ENCODE results near the gene EIF2D. TPM values are rescaled to one million over a fixed set of nuclear protein-coding genes. Genes with fewer than 3 reads are reported as not detected.
"Not testable (repeated sequence)": the region's sequence is repeated elsewhere in the genome, so short reads cannot be mapped to it uniquely, and the experiment has no call there.

Gene EIF2D
- total RNA-seq, 1 experiment from 2014 or later: 77.3 TPM

- Histone ChIP-seq H3K36me3 (replicated peaks; ENCODE audit: control insufficient read depth, insufficient read depth, low read length) (no peaks in the 10 kb centered on the region; the same call in 1 of the 2 replicates), H3K4me3 (ENCODE audit: insufficient read depth, low read depth, low read length) (no peak overlapping the region), H3K27me3 (ENCODE audit: control insufficient read depth, insufficient read depth, low read length) (no peaks in the 10 kb centered on the region)
- DNase-seq: no peak
Observed at GRCh38 chr1:206649261-206649921, 37.1 kb upstream of the EIF2D start.

- Histone ChIP-seq H3K36me3 (replicated peaks; ENCODE audit: control insufficient read depth, insufficient read depth, low read length) (no peaks in the 10 kb centered on the region; the same call in 1 of the 2 replicates), H3K4me3 (ENCODE audit: insufficient read depth, low read depth, low read length) (no peak overlapping the region), H3K27me3 (ENCODE audit: control insufficient read depth, insufficient read depth, low read length) (no peaks in the 10 kb centered on the region)
- DNase-seq: no peak
Observed at GRCh38 chr1:206647224-206647623, 35.0 kb upstream of the EIF2D start.

DNA sequence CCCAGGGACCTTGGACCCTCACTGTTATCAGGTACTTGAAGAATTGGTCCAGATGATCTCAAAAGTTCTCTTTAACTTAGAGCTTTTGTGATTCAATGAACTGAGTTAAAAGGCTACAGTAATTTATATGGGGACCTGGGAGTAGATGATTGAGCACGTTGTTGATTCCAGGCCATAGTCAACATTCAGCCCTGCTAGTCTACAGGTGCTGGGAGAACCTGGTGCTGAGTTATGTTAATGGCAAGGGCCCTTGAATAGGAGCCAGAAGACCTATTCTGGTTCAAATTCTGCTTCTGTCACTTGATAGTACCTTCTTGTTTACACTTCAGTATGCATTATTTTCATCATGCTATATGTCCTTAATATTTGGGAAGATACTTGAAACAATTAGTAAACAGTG lies 34.2 kb upstream of the EIF2D start:
- no peak for DNase-seq
- no peak overlapping the region for H3K4me3 ChIP-seq (ENCODE audit: insufficient read depth, low read depth, low read length)
- no peaks in the 10 kb centered on the region for H3K27me3 ChIP-seq (ENCODE audit: control insufficient read depth, insufficient read depth, low read length)
- no peaks in the 10 kb centered on the region; the same call in 1 of the 2 replicates for H3K36me3 ChIP-seq (replicated peaks; ENCODE audit: control insufficient read depth, insufficient read depth, low read length)

DNA sequence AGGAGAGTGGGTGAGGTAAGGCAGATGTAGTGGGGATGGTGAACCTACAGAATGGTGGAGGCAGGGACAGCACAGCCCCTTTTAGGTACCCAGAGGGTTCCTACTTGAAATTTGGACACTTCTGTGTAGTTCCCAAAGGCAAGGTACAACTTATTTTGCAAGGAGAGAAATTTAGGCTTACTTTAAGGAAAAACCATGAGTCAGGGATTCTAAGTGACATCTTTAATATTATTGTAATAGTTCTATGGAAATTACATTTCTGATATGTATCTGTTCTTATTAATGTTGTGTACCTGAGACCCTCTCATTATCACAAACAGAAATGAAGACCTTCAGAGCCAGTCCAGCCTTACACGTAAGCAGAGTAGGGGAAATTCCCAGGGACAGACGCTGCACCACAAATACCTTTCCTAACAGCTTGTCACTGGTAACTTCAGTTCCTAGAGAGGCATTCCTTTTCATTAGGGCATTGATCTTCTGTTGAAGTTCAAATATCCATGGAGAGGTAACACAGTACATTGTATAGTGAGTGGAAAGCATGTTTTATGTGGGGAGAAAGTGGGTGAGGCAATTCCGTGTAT lies 30.9 kb upstream of the EIF2D start:
- no peaks in the 10 kb centered on the region for H3K36me3 ChIP-seq (replicated peaks; ENCODE audit: control insufficient read depth, insufficient read depth, low read length)
- H3K27me3 ChIP-seq (ENCODE audit: control insufficient read depth, insufficient read depth, low read length): no peaks in the 10 kb centered on the region
- no peak overlapping the region for H3K4me3 ChIP-seq (ENCODE audit: insufficient read depth, low read depth, low read length)
- DNase-seq: no peak

GRCh38 chr1:206642074-206642473 lies 29.8 kb upstream of the EIF2D start:
- not testable (repeated sequence) for DNase-seq; H3K27me3 ChIP-seq (ENCODE audit: control insufficient read depth, insufficient read depth, low read length); H3K4me3 ChIP-seq (ENCODE audit: insufficient read depth, low read depth, low read length); H3K36me3 ChIP-seq (replicated peaks; ENCODE audit: control insufficient read depth, insufficient read depth, low read length)

- Histone ChIP-seq H3K27me3 (ENCODE audit: control insufficient read depth, insufficient read depth, low read length) (no peaks in the 10 kb centered on the region; the same call in 1 of the 2 replicates), H3K36me3 (replicated peaks; ENCODE audit: control insufficient read depth, insufficient read depth, low read length) (no peaks in the 10 kb centered on the region), H3K4me3 (ENCODE audit: insufficient read depth, low read depth, low read length) (no peak overlapping the region)
- no peak for DNase-seq
Observed at GRCh38 chr1:206637605-206638004, 25.3 kb upstream of the EIF2D start.

DNA sequence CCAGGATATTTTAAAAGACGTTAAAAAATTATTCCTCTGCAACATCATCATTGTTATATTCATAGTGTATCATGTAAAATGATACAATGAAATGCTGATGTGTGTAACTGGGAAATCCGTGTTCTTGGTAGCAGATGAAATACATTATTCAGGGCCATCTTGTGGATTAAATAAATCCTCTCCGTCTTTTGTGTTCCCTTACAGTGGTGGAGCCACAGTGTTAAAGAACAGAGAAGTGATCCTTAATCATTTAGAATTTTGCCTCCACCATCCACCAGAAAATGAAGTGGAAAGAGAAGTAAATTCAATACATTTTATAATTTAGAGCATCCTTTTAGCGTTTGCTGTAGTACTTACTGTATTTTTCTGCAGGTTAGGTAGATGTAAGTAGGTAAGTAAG lies 24.4 kb upstream of the EIF2D start:
- Histone ChIP-seq H3K36me3 (replicated peaks; ENCODE audit: control insufficient read depth, insufficient read depth, low read length) (no peaks in the 10 kb centered on the region), H3K27me3 (ENCODE audit: control insufficient read depth, insufficient read depth, low read length) (no peaks in the 10 kb centered on the region; the same call in 1 of the 2 replicates), H3K4me3 (ENCODE audit: insufficient read depth, low read depth, low read length) (no peak overlapping the region; the same call in 1 of the 2 replicates)
- DNase-seq: no peak

DNA sequence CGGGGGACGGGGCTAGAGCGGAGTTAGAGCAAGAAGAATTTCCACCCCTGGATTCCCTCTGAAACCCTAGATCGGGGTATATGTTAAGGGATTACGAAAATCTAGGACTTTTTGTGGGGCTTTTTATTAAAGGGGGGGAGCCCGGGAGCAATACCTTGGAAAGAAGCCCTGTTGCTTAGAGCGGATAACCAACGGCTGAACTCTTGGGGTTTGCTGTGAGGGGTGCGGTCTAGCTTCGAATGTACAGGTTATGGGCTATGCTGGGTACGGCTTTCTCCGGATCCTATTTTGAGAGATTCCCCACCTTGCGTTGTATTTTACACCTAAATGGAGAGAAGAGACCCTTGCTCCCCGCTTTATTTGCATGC lies 23.7 kb upstream of the EIF2D start:
- DNase-seq: no peak
- no peaks in the 10 kb centered on the region for H3K36me3 ChIP-seq (replicated peaks; ENCODE audit: control insufficient read depth, insufficient read depth, low read length)
- peak overlapping the region; percentile 91 for H3K4me3 ChIP-seq (ENCODE audit: insufficient read depth, low read depth, low read length)
- H3K27me3 ChIP-seq (ENCODE audit: control insufficient read depth, insufficient read depth, low read length): no peaks in the 10 kb centered on the region; the same call in 1 of the 2 replicates

DNA sequence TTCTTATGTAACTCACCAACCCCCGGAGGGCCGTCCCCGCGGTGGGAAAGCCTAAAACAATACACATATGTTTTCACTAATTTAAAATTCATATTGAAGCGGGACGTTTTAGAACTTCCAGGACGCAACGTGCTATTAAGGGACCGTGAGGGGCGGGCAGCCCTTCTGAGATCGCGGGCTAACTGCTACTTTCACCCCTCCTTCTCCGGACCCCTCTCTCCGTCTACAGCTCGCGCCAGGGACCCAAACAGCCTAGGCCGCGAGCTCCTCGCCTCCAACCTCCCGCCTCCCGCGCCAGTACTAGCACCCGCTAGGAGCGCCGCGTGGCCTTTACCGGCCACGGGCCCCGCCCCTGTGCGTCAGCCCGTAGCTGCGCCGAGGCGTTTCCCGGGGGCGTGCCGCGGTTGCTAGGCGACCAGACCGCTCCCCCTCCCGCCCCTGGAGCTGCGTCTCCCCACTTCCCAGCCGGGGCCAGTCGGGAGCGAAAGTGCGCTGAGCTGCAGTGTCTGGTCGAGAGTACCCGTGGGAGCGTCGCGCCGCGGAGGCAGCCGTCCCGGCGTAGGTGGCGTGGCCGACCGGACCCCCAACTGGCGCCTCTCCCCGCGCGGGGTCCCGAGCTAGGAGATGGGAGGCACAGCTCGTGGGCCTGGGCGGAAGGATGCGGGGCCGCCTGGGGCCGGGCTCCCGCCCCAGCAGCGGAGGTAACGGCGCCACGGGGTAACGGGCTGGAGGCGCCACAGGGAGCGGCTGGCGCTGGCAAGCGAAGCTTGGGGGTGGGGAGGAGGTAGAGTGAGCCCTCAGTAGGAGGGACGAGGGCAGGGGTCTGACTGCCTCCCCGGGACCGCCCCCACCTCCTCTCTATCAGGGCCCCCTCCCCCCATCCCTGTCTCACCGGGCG lies 23.1 kb upstream of the EIF2D start, which contains the start of gene DYRK3:
Gene DYRK3 (plus strand): TSS at position 457 of the 898 bp plus-strand sequence. CDS start 168 bp downstream, at position 625.
- peak within 1 kb of the TSS; percentile 91 for H3K4me3 ChIP-seq (ENCODE audit: insufficient read depth, low read depth, low read length)
- no peaks in the 10 kb centered on the region for H3K36me3 ChIP-seq (replicated peaks; ENCODE audit: control insufficient read depth, insufficient read depth, low read length)
- peak; percentile 97 for DNase-seq
- H3K27me3 ChIP-seq (ENCODE audit: control insufficient read depth, insufficient read depth, low read length): no peaks in the 10 kb centered on the region; the same call in 1 of the 2 replicates

DNA sequence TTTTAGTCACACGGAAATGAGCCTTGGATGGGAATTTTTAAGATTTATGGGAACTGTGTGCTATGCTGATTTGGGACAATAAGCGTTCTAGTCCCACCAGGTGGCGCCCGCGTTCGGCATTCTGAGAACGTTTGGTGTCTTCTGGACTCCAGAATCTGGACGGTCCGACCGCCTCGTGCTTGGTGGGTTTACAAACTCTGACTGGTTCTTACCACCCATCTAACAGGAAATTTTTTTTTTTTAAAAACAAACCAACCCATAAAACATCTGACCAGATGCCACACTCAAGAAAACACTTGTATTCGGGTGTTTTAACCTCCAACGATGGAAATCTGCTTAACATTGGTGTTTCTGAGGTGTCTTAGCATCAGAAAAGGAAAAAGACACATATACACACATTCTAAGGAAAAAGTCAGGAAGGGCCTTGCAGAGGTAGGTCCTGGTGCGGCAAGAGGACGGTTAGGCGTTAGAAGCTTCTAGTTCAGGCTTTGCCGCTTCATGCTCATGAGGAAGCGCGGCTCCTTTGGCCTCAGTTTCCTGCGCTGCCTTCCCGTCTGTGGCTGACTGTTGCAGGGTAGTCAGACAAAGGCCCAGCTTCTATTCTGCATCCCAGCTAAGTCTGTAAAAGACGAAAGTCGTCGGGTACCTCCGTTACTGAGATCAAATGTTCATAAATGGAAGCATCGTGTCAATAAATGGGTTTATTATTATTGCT lies 22.3 kb upstream of the EIF2D start:
- no peaks in the 10 kb centered on the region for H3K36me3 ChIP-seq (replicated peaks; ENCODE audit: control insufficient read depth, insufficient read depth, low read length)
- DNase-seq: peak; percentile 62
- peak overlapping the region; percentile 91 for H3K4me3 ChIP-seq (ENCODE audit: insufficient read depth, low read depth, low read length)
- H3K27me3 ChIP-seq (ENCODE audit: control insufficient read depth, insufficient read depth, low read length): no peaks in the 10 kb centered on the region; the same call in 1 of the 2 replicates

DNA sequence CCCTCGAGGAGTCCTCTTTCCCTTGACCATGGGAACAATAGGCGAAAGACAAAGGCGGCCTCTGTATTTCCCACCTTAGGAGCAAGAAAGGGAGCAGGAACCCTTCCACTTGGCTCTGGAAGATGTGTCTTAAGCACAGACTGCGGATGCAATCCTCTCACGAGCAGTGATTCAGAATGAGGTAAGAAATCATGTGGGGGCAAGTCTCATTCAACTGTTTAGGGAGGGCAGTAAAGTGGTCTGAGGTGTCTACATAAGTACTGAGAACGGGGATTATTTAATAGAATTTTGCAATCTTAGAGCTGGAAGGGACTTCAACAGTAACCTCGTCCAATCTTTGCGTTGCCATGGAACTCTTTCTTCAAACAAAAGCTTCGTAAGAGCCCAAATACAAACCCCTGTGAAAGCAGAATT lies 21.4 kb upstream of the EIF2D start:
- DNase-seq: no peak
- H3K27me3 ChIP-seq (ENCODE audit: control insufficient read depth, insufficient read depth, low read length): no peaks in the 10 kb centered on the region; the same call in 1 of the 2 replicates
- H3K36me3 ChIP-seq (replicated peaks; ENCODE audit: control insufficient read depth, insufficient read depth, low read length): no peaks in the 10 kb centered on the region
- H3K4me3 ChIP-seq (ENCODE audit: insufficient read depth, low read depth, low read length): no peak overlapping the region

DNA sequence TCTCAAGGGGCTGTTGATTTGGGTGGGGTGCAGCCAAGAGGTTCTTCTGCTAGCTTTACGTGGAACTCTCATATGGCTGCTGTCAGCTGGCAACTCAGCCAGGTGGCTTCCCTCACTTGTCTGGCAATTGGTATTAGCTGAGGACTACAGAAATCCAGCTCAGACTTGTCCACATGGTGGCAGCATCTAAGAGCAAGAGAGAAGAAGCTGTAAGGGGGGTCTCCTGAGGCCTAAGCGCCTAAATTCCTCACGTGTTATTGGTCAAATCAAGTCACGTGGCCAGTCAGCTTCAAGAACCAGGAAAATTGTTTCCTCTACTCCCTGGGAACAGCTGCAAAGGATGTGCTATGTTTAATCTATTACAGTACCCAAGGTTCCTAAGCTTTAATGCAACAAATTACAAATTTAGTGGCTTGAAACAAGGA lies 18.8 kb upstream of the EIF2D start:
- peak; percentile 91 for DNase-seq
- no peak overlapping the region for H3K4me3 ChIP-seq (ENCODE audit: insufficient read depth, low read depth, low read length)
- no peaks in the 10 kb centered on the region for H3K36me3 ChIP-seq (replicated peaks; ENCODE audit: control insufficient read depth, insufficient read depth, low read length)
- H3K27me3 ChIP-seq (ENCODE audit: control insufficient read depth, insufficient read depth, low read length): no peaks in the 10 kb centered on the region; the same call in 1 of the 2 replicates

DNA sequence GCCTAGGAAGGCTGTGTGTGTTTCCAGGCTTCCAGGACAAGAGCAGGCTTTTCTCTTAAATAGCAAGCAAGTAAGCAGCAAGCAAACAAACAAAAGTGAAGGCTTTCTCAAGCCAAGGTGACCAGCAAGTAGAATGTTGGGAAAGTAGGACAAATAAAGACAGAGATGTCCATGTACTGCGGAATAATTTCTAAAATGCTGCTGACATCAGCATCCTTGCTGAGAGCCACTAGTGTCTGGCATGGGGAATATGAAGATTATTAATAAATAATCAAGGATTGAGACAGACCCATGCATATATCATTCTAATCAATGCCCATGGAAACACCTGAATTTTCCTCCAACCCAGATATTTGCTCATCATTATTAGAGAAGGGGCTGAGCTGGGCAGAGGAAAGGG lies 16.7 kb upstream of the EIF2D start:
- Histone ChIP-seq H3K36me3 (replicated peaks; ENCODE audit: control insufficient read depth, insufficient read depth, low read length) (no peaks in the 10 kb centered on the region), H3K27me3 (ENCODE audit: control insufficient read depth, insufficient read depth, low read length) (no peaks in the 10 kb centered on the region), H3K4me3 (ENCODE audit: insufficient read depth, low read depth, low read length) (no peak overlapping the region)
- no peak for DNase-seq

- not testable (repeated sequence) for H3K4me3 ChIP-seq (ENCODE audit: insufficient read depth, low read depth, low read length); H3K36me3 ChIP-seq (replicated peaks; ENCODE audit: control insufficient read depth, insufficient read depth, low read length); DNase-seq; H3K27me3 ChIP-seq (ENCODE audit: control insufficient read depth, insufficient read depth, low read length)
Observed at GRCh38 chr1:206626396-206626795, 14.1 kb upstream of the EIF2D start.

Measured in H7 (cell line).